IMR-90 (cell line): ENCODE measurements around the gene ZNF573. TPM values are rescaled to one million over a fixed set of nuclear protein-coding genes. Genes with fewer than 3 reads are reported as not detected.

Source experiments
- ATAC-seq: fragments of 200-7000 bp; cut with Tn5 transposase; 2 replicates; pipeline ENCODE4 v1.9.1; 2020; ENCODE audit warnings: low read depth, mild to moderate bottlenecking, moderate library complexity
- BruUV-seq: library from RNA; stranded (reverse); fragments of 400-500 nt; replicated peaks from 2 replicates; lab custom pipeline; 2021; lab: Mats Ljungman, UMichigan
- CTCF ChIA-PET: fragments of 300-600 bp; formaldehyde crosslinking; extraction: SDS; loops from one replicate; lab custom pipeline; 2021; ENCODE audit warnings: antibody characterized with exemption; lab: Yijun Ruan, JAX
- POLR2A ChIA-PET: fragments of 300-600 bp; sonication (Branson Sonifier 250); formaldehyde crosslinking; loops from one replicate; lab custom pipeline; 2022; ENCODE audit warnings: antibody characterized with exemption; ENCODE audit not compliant: unreplicated experiment; lab: Charles Lee
- DNase-seq: peaks from one replicate; pipeline ENCODE4 v3.0.0; 2013
- H2AFZ ChIP-seq: replicated peaks from 2 replicates; pipeline ENCODE3; 2013; ENCODE audit warnings: low read length, mild to moderate bottlenecking; ENCODE audit not compliant: poor library complexity
- H2AK5ac ChIP-seq: 2 replicates; pipeline ENCODE4 v1.6.1; 2013; ENCODE audit warnings: low read depth, low read length, inconsistent platforms
- H2AK9ac ChIP-seq: replicated peaks from 2 replicates; pipeline ENCODE3; 2013; ENCODE audit warnings: mild to moderate bottlenecking, low read depth, low read length, moderate library complexity; ENCODE audit not compliant: poor library complexity
- H2BK120ac ChIP-seq: 2 replicates; pipeline ENCODE4 v1.6.1; 2013; ENCODE audit warnings: low read depth, low read length, inconsistent platforms
- H2BK15ac ChIP-seq: 3 replicates; pipeline ENCODE4 v1.6.1; 2013; ENCODE audit warnings: low read depth, low read length, inconsistent platforms
- H2BK20ac ChIP-seq: 2 replicates; pipeline ENCODE4 v1.6.1; 2013; ENCODE audit warnings: low read depth, mild to moderate bottlenecking, inconsistent platforms, low read length, moderate library complexity
- H2BK5ac ChIP-seq: 2 replicates; pipeline ENCODE4 v1.6.1; 2013; ENCODE audit warnings: mild to moderate bottlenecking, low read depth, low read length, inconsistent platforms; ENCODE audit not compliant: poor library complexity, severe bottlenecking
- H3K14ac ChIP-seq: replicated peaks from 2 replicates; pipeline ENCODE4 v1.6.1; 2013; ENCODE audit warnings: low read depth, low read length, inconsistent platforms
- H3K18ac ChIP-seq: 2 replicates; pipeline ENCODE4 v1.6.1; 2013; ENCODE audit warnings: low read depth, low read length, control low read depth
- H3K23ac ChIP-seq: 2 replicates; pipeline ENCODE4 v1.6.1; 2013; ENCODE audit warnings: low read depth, low read length, inconsistent platforms
- H3K27ac ChIP-seq: 2 replicates; pipeline ENCODE4 v1.5.1; 2013; ENCODE audit warnings: mild to moderate bottlenecking, control low read depth, low read length; ENCODE audit not compliant: insufficient read depth
- H3K27me3 ChIP-seq: 2 replicates; pipeline ENCODE4 v1.6.1; 2013; ENCODE audit warnings: low read length; ENCODE audit not compliant: control insufficient read depth, insufficient read depth
- H3K36me3 ChIP-seq: 2 replicates; pipeline ENCODE4 v1.6.1; 2013; ENCODE audit warnings: low read length, mixed read lengths; ENCODE audit not compliant: control insufficient read depth, insufficient read depth
- H3K4ac ChIP-seq: 2 replicates; pipeline ENCODE4 v1.6.1; 2013; ENCODE audit warnings: low read depth, low read length, inconsistent platforms
- H3K4me1 ChIP-seq: 2 replicates; pipeline ENCODE4 v1.6.1; 2013; ENCODE audit warnings: low read length, mixed read lengths; ENCODE audit not compliant: control insufficient read depth, insufficient read depth
- H3K4me2 ChIP-seq: 2 replicates; pipeline ENCODE4 v1.6.1; 2013; ENCODE audit warnings: low read depth, mild to moderate bottlenecking, control low read depth, low read length, moderate library complexity
- H3K4me3 ChIP-seq: 2 replicates; pipeline ENCODE4 v1.5.1; 2013; ENCODE audit warnings: low read depth, mild to moderate bottlenecking, control low read depth, low read length, moderate library complexity; ENCODE audit not compliant: insufficient read depth
- H3K56ac ChIP-seq: 2 replicates; pipeline ENCODE4 v1.6.1; 2013; ENCODE audit warnings: low read length, inconsistent platforms; ENCODE audit not compliant: insufficient read depth; ENCODE audit errors: extremely low read depth
- H3K79me1 ChIP-seq, 2 experiments: 2 replicates each; pipeline ENCODE4 v1.6.1; 2013; ENCODE audit warnings: low read length in 2 of 2, inconsistent platforms in 1 of 2, low read depth in 1 of 2
- H3K9ac ChIP-seq: 2 replicates; pipeline ENCODE4 v1.6.1; 2013; ENCODE audit warnings: low read depth, low read length, control low read depth
- H3K9me1 ChIP-seq: 2 replicates; pipeline ENCODE4 v1.6.1; 2013; ENCODE audit warnings: low read length, inconsistent platforms; ENCODE audit not compliant: insufficient read depth
- H3K9me3 ChIP-seq: 2 replicates; pipeline ENCODE4 v1.6.1; 2013; ENCODE audit warnings: low read length; ENCODE audit not compliant: control insufficient read depth, insufficient read depth
- H4K20me1 ChIP-seq: 2 replicates; pipeline ENCODE4 v1.6.1; 2013; ENCODE audit warnings: low read length, inconsistent platforms; ENCODE audit not compliant: insufficient read depth
- H4K5ac ChIP-seq: 2 replicates; pipeline ENCODE4 v1.6.1; 2013; ENCODE audit warnings: mild to moderate bottlenecking, low read depth, low read length, control low read depth
- H4K8ac ChIP-seq, 2 experiments: 2 replicates each; pipeline ENCODE4 v1.6.1; 2013; ENCODE audit warnings: low read depth in 2 of 2, low read length in 2 of 2, control low read depth in 1 of 2, inconsistent platforms in 1 of 2
- H4K91ac ChIP-seq: 2 replicates; pipeline ENCODE4 v1.6.1; 2013; ENCODE audit warnings: low read depth, low read length, inconsistent platforms; ENCODE audit not compliant: insufficient read depth
- BHLHE40 ChIP-seq: fragments of 150-350 bp; IDR thresholded peaks from 2 replicates; pipeline ENCODE4 v1.6.1; 2016; ENCODE audit warnings: mild to moderate bottlenecking, low read depth, low read length
- CHD1 ChIP-seq: IDR thresholded peaks from 2 replicates; pipeline ENCODE4 v1.6.1; 2012; ENCODE audit warnings: low read depth, low read length, improper control_type of control experiment
- ELK1 ChIP-seq: fragments of 150-350 bp; IDR thresholded peaks from 2 replicates; pipeline ENCODE4 v1.6.1; 2016; ENCODE audit warnings: low read depth, mild to moderate bottlenecking, low read length, moderate library complexity, borderline replicate concordance
- FOS ChIP-seq: fragments of 150-350 bp; IDR thresholded peaks from 2 replicates; pipeline ENCODE4 v1.6.1; 2016; ENCODE audit warnings: low read depth, low read length
- MAFK ChIP-seq: IDR thresholded peaks from 2 replicates; pipeline ENCODE4 v1.6.1; 2012; ENCODE audit warnings: low read depth, low read length, improper control_type of control experiment
- RAD21 ChIP-seq: IDR thresholded peaks from 2 replicates; pipeline ENCODE4 v1.6.1; 2012; ENCODE audit warnings: low read length, improper control_type of control experiment
- RFX5 ChIP-seq: IDR thresholded peaks from 2 replicates; pipeline ENCODE4 v1.8.0; 2012; ENCODE audit warnings: low read depth, mild to moderate bottlenecking, low read length, moderate library complexity
- SMC3 ChIP-seq: fragments of 150-350 bp; IDR thresholded peaks from 2 replicates; pipeline ENCODE4 v1.6.1; 2016; ENCODE audit warnings: low read depth, mild to moderate bottlenecking, antibody characterized with exemption, low read length, moderate library complexity
- WGBS, 2 experiments: methylation state at CpG; one replicate each; pipeline versions ENCODE4 v1.1.5 to v1.1.7; 2013; ENCODE audit warnings: missing lambda C conversion rate in 2 of 2; ENCODE audit not compliant: insufficient read length in 1 of 2; ENCODE audit errors: extremely low coverage in 2 of 2; 5-methylcytosine and 5-hydroxymethylcytosine counted together
- dilution Hi-C: fragments of 300-500 bp; cut with HindIII; formaldehyde crosslinking; loops from one replicate; pipeline ENCODE4 v1.14.3; 2018; ENCODE audit warnings: low sequenced_read_pairs; ENCODE audit not compliant: unreplicated experiment
- in situ Hi-C: fragments of 300-500 bp; cut with MboI; formaldehyde crosslinking; loops from 3 replicates; pipeline ENCODE4 v1.14.3; 2019; ENCODE audit warnings: low sequenced_read_pairs, inconsistent platforms, mixed read lengths
- intact Hi-C: fragments of 100-400 bp; cut with micrococcal nuclease; formaldehyde crosslinking; loops from 2 replicates; pipeline ENCODE4 v1.10.0; 2022
- polyA plus RNA-seq, 3 experiments: library from polyadenylated mRNA; depleted of rRNA; stranded (reverse); fragments of >200 nt; gene quantifications; 2 replicates each; pipeline ENCODE4 v1.2.3, GENCODE V29; 2012; ENCODE audit warnings: low replicate concordance in 1 of 3
- total RNA-seq: library from RNA; depleted of rRNA; stranded (reverse); fragments of >200 nt; gene quantifications from 2 replicates; pipeline ENCODE4 v1.2.3, GENCODE V29; 2012

ZNF573 gene
- total and polyA plus RNA-seq, 2 of the 4 experiments (the other 2 are of a cell fraction): 0.80 to 3.2 TPM

GRCh38 chr19:37706052-37706605, 73.3 kb downstream of the ZNF573 start:
- POLR2A ChIA-PET: no interaction called here
- H3K18ac ChIP-seq: no peak overlapping the region
- no peak overlapping the region for H4K91ac ChIP-seq
- no peak overlapping the region for H2AK9ac ChIP-seq
- H3K4me3 ChIP-seq: no peak overlapping the region
- 0 out of 2 replicates have a peak, but pooled peaks cover 2% of the 10 kb centered on the region for H3K9me3 ChIP-seq
- H2BK5ac ChIP-seq: no peak overlapping the region
- no TSS peak for BruUV-seq
- no peak overlapping the region for H2BK15ac ChIP-seq
- DNase-seq: no peak
- TF ChIP-seq MAFK (no peak), SMC3 (no peak), BHLHE40 (no peak), FOS (no peak), CHD1 (no peak), ELK1 (no peak), RFX5 (no peak), RAD21 (no peak)
- no peaks in the 10 kb centered on the region for H3K9me1 ChIP-seq
- no peak overlapping the region for H4K5ac ChIP-seq
- no peak overlapping the region for H2BK20ac ChIP-seq
- H3K23ac ChIP-seq: no peak overlapping the region
- no peak for ATAC-seq
- dilution Hi-C loops (no loop called here), in situ Hi-C loops (no loop called here), intact Hi-C loops (no loop called here)
- H2BK120ac ChIP-seq: no peak overlapping the region
- H3K27ac ChIP-seq: no peak overlapping the region
- no peaks in the 10 kb centered on the region for H3K4me1 ChIP-seq
- H3K36me3 ChIP-seq: peaks cover 16% of the 10 kb centered on the region
- no peak overlapping the region for H2AFZ ChIP-seq
- WGBS, 2 experiments: 100% methylated on average over 2 of the region's 7 CpGs; no CpG with 5 or more reads in 1 of the 2 experiments
- H4K20me1 ChIP-seq: no peaks in the 10 kb centered on the region
- no peak overlapping the region for H3K56ac ChIP-seq
- CTCF ChIA-PET: no interaction called here
- H2AK5ac ChIP-seq: no peak overlapping the region
- no peaks in the 10 kb centered on the region; a peak in 1 of 4 replicates for H3K79me1 ChIP-seq
- H3K4me2 ChIP-seq: no peak overlapping the region
- no peak overlapping the region for H4K8ac ChIP-seq
- H3K4ac ChIP-seq: no peak overlapping the region
- no peaks in the 10 kb centered on the region for H3K27me3 ChIP-seq
- no peak overlapping the region for H3K9ac ChIP-seq
- H3K14ac ChIP-seq: no peak overlapping the region
